Neural cell (in vitro differentiated cells): ENCODE results near the gene MICAL2.

Source experiments
- EP300 ChIP-seq: fragments of 450-650 bp; conservative IDR thresholded peaks from 2 replicates; pipeline ENCODE4 v1.6.1; 2014; ENCODE audit warnings: antibody characterized with exemption, mild to moderate bottlenecking, moderate library complexity; ENCODE audit not compliant: poor library complexity, severe bottlenecking
- EZH2 ChIP-seq: fragments of 200-600, 300-800 bp; shearing (Covaris generic), sonication (generic); IDR thresholded peaks from 2 replicates; pipeline ENCODE4 v1.6.1; 2014; ENCODE audit warnings: antibody characterized with exemption, low read length, borderline replicate concordance, mild to moderate bottlenecking; ENCODE audit not compliant: insufficient read depth, poor library complexity, severe bottlenecking
- POLR2AphosphoS5 ChIP-seq: IDR thresholded peaks from 2 replicates; pipeline ENCODE4 v1.6.1; 2012
- RAD21 ChIP-seq: fragments of 450-650 bp; conservative IDR thresholded peaks from 2 replicates; pipeline ENCODE4 v1.6.1; 2014; ENCODE audit warnings: antibody characterized with exemption, mild to moderate bottlenecking, moderate library complexity
- TAF1 ChIP-seq: IDR thresholded peaks from 2 replicates; pipeline ENCODE4 v1.6.1; 2012; ENCODE audit warnings: low read depth
- TF ChIP-seq, protein P1 (sequence below): fragments of 450-650 bp; IDR thresholded peaks from 2 replicates; pipeline ENCODE4 v1.5.1; 2014; ENCODE audit warnings: antibody characterized with exemption, mild to moderate bottlenecking, moderate library complexity; ENCODE audit not compliant: poor library complexity, severe bottlenecking

DNA sequence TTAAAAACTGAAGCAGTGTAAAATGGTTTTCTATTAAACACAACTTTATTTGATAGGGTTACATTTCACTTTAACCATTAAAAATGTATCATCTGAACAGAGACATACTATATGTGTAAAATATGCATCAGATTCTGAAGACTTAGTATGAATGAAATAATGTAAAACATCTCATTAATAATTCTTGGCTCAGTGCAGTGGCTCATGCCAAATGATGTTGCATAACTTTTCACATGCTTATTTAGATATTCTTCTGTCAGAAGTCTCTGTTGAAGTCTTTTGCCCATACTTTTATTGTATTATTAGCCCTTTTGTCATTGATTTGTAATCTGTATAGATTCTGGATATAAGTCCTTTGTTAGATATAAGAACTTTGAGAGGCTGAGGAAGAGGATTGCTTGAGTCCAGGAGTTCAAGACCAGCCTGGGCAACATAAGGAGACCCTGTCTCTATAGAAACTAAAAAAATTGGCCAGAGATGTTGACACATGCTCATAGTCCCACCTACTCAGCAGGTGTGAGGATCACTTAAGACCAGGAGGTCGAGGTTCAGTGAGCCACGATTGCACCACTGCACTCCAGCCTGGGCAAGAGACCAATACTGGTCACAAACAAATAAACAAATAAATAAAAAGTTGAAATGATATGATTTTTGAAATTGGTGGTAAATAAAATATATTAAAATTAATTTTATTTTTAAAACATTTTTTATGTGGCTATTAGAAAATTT lies 193.2 kb downstream of the MICAL2 start:
- TF ChIP-seq, protein P1, sequence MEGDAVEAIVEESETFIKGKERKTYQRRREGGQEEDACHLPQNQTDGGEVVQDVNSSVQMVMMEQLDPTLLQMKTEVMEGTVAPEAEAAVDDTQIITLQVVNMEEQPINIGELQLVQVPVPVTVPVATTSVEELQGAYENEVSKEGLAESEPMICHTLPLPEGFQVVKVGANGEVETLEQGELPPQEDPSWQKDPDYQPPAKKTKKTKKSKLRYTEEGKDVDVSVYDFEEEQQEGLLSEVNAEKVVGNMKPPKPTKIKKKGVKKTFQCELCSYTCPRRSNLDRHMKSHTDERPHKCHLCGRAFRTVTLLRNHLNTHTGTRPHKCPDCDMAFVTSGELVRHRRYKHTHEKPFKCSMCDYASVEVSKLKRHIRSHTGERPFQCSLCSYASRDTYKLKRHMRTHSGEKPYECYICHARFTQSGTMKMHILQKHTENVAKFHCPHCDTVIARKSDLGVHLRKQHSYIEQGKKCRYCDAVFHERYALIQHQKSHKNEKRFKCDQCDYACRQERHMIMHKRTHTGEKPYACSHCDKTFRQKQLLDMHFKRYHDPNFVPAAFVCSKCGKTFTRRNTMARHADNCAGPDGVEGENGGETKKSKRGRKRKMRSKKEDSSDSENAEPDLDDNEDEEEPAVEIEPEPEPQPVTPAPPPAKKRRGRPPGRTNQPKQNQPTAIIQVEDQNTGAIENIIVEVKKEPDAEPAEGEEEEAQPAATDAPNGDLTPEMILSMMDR, result no peak
- TF ChIP-seq POLR2AphosphoS5, result no peak
- no peak for TF ChIP-seq EZH2
- TF ChIP-seq RAD21, result no peak
- TF ChIP-seq TAF1, result no peak
- no peak for TF ChIP-seq EP300
